Natural killer cell (primary cell): ENCODE measurements around the gene ARL3. TPM values are rescaled to one million over a fixed set of nuclear protein-coding genes. Genes with fewer than 3 reads are reported as not detected.

Experiments
- ATAC-seq, 3 donors: fragments of 150-1000 bp in 2 of 3; fragments of 200-7000 bp in 1 of 3; cut with Tn5 transposase; 1 replicate in 1 of 3; 2 replicates in 2 of 3; pipeline ENCODE4 v1.10.0; 2021; ENCODE audit warnings: mild to moderate bottlenecking in 2 of 3, moderate library complexity in 2 of 3
- DNase-seq, 2 donors: peaks; one replicate each; pipeline versions ENCODE4 v3.0.0 to v3.0.0-alpha.2; 2013 to 2021; ENCODE audit warnings: mixed read lengths in 1 of 2
- H3K27ac ChIP-seq: one replicate; pipeline ENCODE4 v1.5.1; 2013; ENCODE audit warnings: mild to moderate bottlenecking, low read length
- H3K27me3 ChIP-seq: one replicate; pipeline ENCODE4 v1.6.1; 2013; ENCODE audit warnings: low read length; ENCODE audit not compliant: control insufficient read depth, insufficient read depth
- H3K36me3 ChIP-seq: one replicate; pipeline ENCODE4 v1.6.1; 2013; ENCODE audit warnings: low read length; ENCODE audit not compliant: control insufficient read depth, insufficient read depth
- H3K4me1 ChIP-seq: one replicate; pipeline ENCODE4 v1.6.1; 2013; ENCODE audit warnings: low read length; ENCODE audit not compliant: control insufficient read depth, insufficient read depth
- H3K4me3 ChIP-seq: one replicate; pipeline ENCODE4 v1.5.1; 2013; ENCODE audit warnings: low read length
- H3K9me3 ChIP-seq: one replicate; pipeline ENCODE4 v1.6.1; 2013; ENCODE audit warnings: low read length; ENCODE audit not compliant: control insufficient read depth, insufficient read depth
- H3K27ac Mint-ChIP-seq, 2 donors: one replicate each; pipeline ENCODE4 v1.8.0; 2022; ENCODE audit warnings: mild to moderate bottlenecking in 2 of 2, mixed read lengths in 2 of 2, moderate library complexity in 1 of 2
- H3K27me3 Mint-ChIP-seq, 2 donors: one replicate each; pipeline ENCODE4 v1.8.0; 2022; ENCODE audit warnings: low read depth in 2 of 2, mixed read lengths in 2 of 2
- H3K36me3 Mint-ChIP-seq: one replicate; pipeline ENCODE4 v1.8.0; 2022; ENCODE audit warnings: mixed read lengths
- H3K4me1 Mint-ChIP-seq, 2 donors: one replicate each; pipeline ENCODE4 v1.8.0; 2022; ENCODE audit warnings: mixed read lengths in 2 of 2
- H3K4me3 Mint-ChIP-seq: one replicate; pipeline ENCODE4 v1.8.0; 2022; ENCODE audit warnings: mild to moderate bottlenecking, moderate library complexity, mixed read lengths
- H3K9me3 Mint-ChIP-seq, 2 donors: one replicate each; pipeline ENCODE4 v1.8.0; 2022; ENCODE audit warnings: mixed read lengths in 2 of 2
- WGBS: methylation state at CpG from one replicate; pipeline ENCODE4 v1.1.7; 2013; ENCODE audit warnings: missing lambda C conversion rate; ENCODE audit not compliant: insufficient coverage; 5-methylcytosine and 5-hydroxymethylcytosine counted together
- intact Hi-C: fragments of 100-400 bp; cut with micrococcal nuclease; formaldehyde crosslinking; loops from one replicate; pipeline ENCODE4 v1.14.2; 2022
- total RNA-seq, 4 donors: library from RNA; stranded (reverse); fragments of 120-200 nt in 1 of 4; gene quantifications; one replicate each; pipeline versions ENCODE4 v1.2.3 to v1.2.4, GENCODE V29; 2013 to 2022
- TF ChIP-seq, protein P1 (sequence below): fragments of 200-600 bp; IDR thresholded peaks from one replicate; pipeline ENCODE4 v1.8.0; 2022; ENCODE audit warnings: antibody characterized with exemption

The ARL3 gene
- total RNA-seq, 3 donors from 2014 or later (not counting 1 experiment from before 2014, with no cell fraction given) = 1.4 to 1.7 (median 1.5) TPM

DNA sequence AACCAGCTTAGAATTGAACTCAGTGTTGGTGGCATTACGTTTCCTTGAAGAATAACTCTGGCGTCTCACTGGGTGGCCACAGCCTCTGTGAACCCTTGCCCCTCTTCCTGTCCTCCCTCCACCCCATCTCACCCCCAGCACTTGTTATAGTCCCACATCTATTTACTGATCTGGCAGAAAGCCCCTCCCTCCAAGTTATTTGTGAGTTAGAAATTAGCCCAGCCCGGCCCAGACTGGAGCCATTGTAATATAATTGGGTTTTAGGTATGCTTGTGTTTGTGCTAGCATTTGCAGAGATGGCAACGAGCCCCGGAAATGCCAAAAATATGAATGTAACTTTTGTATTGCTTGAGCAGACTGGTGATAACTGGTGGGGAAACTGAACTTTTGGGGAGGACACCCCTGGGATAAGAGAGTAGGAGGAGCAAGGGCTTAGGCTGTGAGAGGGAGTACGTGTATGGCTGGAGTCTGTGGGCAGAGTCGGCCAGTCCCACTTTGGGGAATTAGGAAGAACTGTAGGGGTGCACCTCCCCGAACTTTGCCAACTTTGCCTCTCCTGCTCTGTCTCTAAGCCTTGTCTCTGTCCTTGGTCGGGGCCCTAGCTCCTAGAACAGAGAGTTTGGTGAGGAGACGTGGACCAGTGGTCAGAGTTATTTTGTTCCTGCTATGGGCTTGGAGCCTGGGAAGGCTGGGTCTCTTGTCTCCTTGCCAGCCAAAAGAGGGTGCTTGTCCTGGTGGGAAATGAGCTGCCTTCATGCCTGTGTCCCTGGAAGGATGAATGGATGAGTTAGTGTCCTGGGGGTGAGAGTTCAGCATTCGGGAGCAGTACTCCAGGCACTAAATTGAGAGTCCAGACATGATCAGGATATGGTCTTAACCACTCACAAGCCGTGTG is 89.2 kb downstream of the ARL3 start:
- H3K4me1 Mint-ChIP-seq = no peaks in the 10 kb centered on the region
- H3K27ac Mint-ChIP-seq = no peak overlapping the region
- Histone ChIP-seq H3K4me1 (no peaks in the 10 kb centered on the region), H3K27me3 (no peaks in the 10 kb centered on the region), H3K4me3 (no peak overlapping the region), H3K9me3 (no peaks in the 10 kb centered on the region), H3K27ac (no peak overlapping the region), H3K36me3 (peaks cover 5% of the 10 kb centered on the region)
- H3K36me3 Mint-ChIP-seq = no peaks in the 10 kb centered on the region
- H3K4me3 Mint-ChIP-seq = no peak overlapping the region
- ATAC-seq = no peak
- DNase-seq = no peak
- 92% methylated on average over 12 of the region's 12 CpGs for WGBS
- intact Hi-C loops = no loop called here
- no peaks in the 10 kb centered on the region for H3K9me3 Mint-ChIP-seq
- H3K27me3 Mint-ChIP-seq = no peaks in the 10 kb centered on the region
- TF ChIP-seq, protein P1, sequence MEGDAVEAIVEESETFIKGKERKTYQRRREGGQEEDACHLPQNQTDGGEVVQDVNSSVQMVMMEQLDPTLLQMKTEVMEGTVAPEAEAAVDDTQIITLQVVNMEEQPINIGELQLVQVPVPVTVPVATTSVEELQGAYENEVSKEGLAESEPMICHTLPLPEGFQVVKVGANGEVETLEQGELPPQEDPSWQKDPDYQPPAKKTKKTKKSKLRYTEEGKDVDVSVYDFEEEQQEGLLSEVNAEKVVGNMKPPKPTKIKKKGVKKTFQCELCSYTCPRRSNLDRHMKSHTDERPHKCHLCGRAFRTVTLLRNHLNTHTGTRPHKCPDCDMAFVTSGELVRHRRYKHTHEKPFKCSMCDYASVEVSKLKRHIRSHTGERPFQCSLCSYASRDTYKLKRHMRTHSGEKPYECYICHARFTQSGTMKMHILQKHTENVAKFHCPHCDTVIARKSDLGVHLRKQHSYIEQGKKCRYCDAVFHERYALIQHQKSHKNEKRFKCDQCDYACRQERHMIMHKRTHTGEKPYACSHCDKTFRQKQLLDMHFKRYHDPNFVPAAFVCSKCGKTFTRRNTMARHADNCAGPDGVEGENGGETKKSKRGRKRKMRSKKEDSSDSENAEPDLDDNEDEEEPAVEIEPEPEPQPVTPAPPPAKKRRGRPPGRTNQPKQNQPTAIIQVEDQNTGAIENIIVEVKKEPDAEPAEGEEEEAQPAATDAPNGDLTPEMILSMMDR = no peak

DNA sequence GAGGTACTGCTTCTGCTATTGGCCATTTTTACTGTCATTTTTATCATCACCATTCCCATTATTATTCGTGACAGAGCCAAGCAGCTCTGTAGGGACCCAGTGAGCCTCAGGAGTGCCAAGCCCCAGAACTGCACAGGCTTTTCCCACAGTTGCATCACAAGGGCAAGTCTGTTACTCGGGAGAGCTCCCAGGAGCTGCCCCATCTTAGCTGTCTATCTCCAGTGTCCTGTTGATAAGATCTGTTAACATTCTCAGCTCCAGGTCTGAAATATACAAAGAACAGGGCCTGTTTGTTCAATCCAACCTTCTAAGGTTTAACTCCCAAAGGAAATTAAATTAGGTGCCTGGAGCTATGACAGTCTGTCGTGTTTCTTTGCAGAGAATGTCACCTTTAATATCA is 90.1 kb downstream of the ARL3 start:
- H3K4me3 ChIP-seq = no peak overlapping the region
- intact Hi-C loops = no loop called here
- H3K36me3 ChIP-seq = peaks cover 4% of the 10 kb centered on the region
- H3K9me3 ChIP-seq = no peaks in the 10 kb centered on the region
- TF ChIP-seq, protein P1 = no peak
- ATAC-seq (no peak), DNase-seq (no peak)
- H3K27me3 ChIP-seq = no peaks in the 10 kb centered on the region
- H3K4me1 ChIP-seq = no peaks in the 10 kb centered on the region
- WGBS = 98% methylated on average over 3 of the region's 3 CpGs
- no peaks in the 10 kb centered on the region for H3K4me1 Mint-ChIP-seq
- H3K36me3 Mint-ChIP-seq = no peaks in the 10 kb centered on the region
- no peak overlapping the region for H3K27ac Mint-ChIP-seq
- no peak overlapping the region for H3K4me3 Mint-ChIP-seq
- H3K9me3 Mint-ChIP-seq = no peaks in the 10 kb centered on the region
- no peak overlapping the region for H3K27ac ChIP-seq
- no peaks in the 10 kb centered on the region for H3K27me3 Mint-ChIP-seq

Other genes with a start within 250 kb of the ARL3 start
- gene ACTR1A, start 211.7 kb downstream of the ARL3 start, total RNA-seq = 100 to 1,000 TPM; 101 to 129 (median 110) TPM
- gene SUFU, start 210.4 kb downstream of the ARL3 start, total RNA-seq = 10 to 100 TPM in 2 of 3 donors, 1 to 10 TPM in 1; 8.2 to 13.0 (median 11.5) TPM
- gene TRIM8, start 69.9 kb downstream of the ARL3 start, total RNA-seq = 10 to 100 TPM; 81.9 to 87.8 (median 86.2) TPM
- gene SFXN2, start 239 bp upstream of the ARL3 start, total RNA-seq = 1 to 10 TPM; 4.8 to 8.0 (median 5.1) TPM
- gene WBP1L, start 29.6 kb upstream of the ARL3 start, total RNA-seq = 10 to 100 TPM; 34.6 to 48.4 (median 47.9) TPM
- gene CYP17A1, start 123.0 kb upstream of the ARL3 start, total RNA-seq = not detected
- 10 to 100 TPM in 2 of 3 donors, 1 to 10 TPM in 1; 9.7 to 18.9 (median 15.4) TPM for gene BORCS7, start 139.9 kb upstream of the ARL3 start, total RNA-seq
- under 1 TPM in 2 of 3 donors, not detected in 1; 0.48 to 0.75 TPM for gene AS3MT, start 155.1 kb upstream of the ARL3 start, total RNA-seq
- 10 to 100 TPM in 2 of 3 donors, 1 to 10 TPM in 1; 8.6 to 18.0 (median 16.7) TPM for gene CNNM2, start 203.9 kb upstream of the ARL3 start, total RNA-seq